PC-3 (cell line): ENCODE data around the gene CARD10. TPM values are rescaled to one million over a fixed set of nuclear protein-coding genes. Genes with fewer than 3 reads are reported as not detected.

Source experiments
- total RNA-seq: library from RNA; depleted of rRNA; stranded (reverse); fragments of >200 nt; gene quantifications from 2 replicates; pipeline ENCODE4 v1.2.3, GENCODE V29; 2014; rRNA removed

CARD10 gene
- total RNA-seq, 1 experiment from 2014 or later, result 20.7 TPM

Other genes starting within 250 kb of the CARD10 start
- gene CYTH4, start 236.9 kb downstream of the CARD10 start, total RNA-seq, result 1.9 and 4.6 TPM in 2 replicates
- 10.0 and 14.5 TPM in 2 replicates for gene ELFN2, start 91.9 kb downstream of the CARD10 start, total RNA-seq
- 1.7 and 2.4 TPM in 2 replicates for gene MFNG, start 33.0 kb downstream of the CARD10 start, total RNA-seq
- 43.9 and 47.4 TPM in 2 replicates for gene CDC42EP1, start 41.1 kb upstream of the CARD10 start, total RNA-seq
- gene LGALS2, start 60.7 kb upstream of the CARD10 start, total RNA-seq, result not detected in 2 replicates
- gene GGA1, start 89.4 kb upstream of the CARD10 start, total RNA-seq, result 49.1 and 55.7 TPM in 2 replicates
- 18.0 and 23.2 TPM in 2 replicates for gene SH3BP1, start 120.3 kb upstream of the CARD10 start, total RNA-seq
- gene PDXP, start 139.3 kb upstream of the CARD10 start, total RNA-seq, result 36.9 and 51.3 TPM in 2 replicates
- gene LGALS1, start 156.2 kb upstream of the CARD10 start, total RNA-seq, result 1,612 and 2,325 TPM in 2 replicates
- gene NOL12, start 166.9 kb upstream of the CARD10 start, total RNA-seq, result 32.9 and 45.4 TPM in 2 replicates
- 64.5 and 74.8 TPM in 2 replicates for gene TRIOBP, start 177.6 kb upstream of the CARD10 start, total RNA-seq